CD4-positive, alpha-beta T cell treated with Interleukin-4 for 1 hour (primary cell): ENCODE measurements around the gene LMX1A.

Source experiments
- DNase-seq, 2 donors: peaks; one replicate each; pipeline ENCODE4 v3.0.0-alpha.2; 2020 to 2022

The LMX1A gene

DNA sequence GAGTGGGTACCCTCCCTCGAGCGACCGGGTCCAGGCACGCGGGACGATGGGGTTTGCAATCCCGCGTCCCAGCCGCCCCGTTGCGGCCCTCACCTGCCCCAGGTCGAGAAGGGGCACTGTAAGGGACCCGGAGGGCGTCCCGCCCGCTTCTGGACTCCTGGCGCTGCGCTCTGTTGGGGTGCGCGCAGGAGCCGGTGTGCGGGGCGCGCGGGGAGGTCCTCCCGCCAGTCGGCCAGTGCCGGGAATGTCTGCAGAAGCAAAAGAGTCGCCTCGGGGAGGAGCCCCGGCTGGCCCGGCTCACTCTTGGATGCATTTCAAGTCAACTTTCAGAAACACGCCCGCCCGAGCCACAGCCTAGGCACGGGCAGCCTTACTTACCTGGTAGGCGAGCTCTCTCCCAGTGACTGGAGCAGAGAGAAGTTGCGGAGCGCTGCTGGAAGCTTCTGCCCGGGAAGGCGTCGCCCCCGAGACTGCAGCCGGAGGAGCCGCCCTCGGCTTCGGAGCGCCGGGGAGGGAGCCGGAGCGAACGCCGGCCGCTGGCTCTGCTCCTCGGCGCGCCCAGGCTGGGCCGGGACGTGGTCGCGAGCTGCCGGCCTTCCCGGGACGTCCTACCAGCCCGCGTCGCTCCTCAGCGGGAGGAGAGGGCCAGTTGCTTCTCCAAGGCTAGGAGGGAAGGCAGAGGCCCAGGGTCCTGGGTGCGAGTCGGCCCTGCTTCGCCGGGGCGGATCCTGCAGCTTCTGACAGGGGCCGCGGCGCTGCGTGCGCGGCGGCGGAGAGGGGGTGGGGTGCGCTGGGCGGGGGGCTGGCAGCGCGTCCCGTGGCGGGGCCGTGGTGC lies at the start of gene LMX1A:
TSS of gene LMX1A (minus strand) at position 739 of the 835 bp plus-strand sequence. CDS start 1,156 bp downstream, outside the sequence.
- DNase-seq = no peak

- DNase-seq = peak in 1 of 2 donors; percentile 35
These were observed 47.4 kb upstream of the LMX1A start for GRCh38 chr1:165403835-165404482.

GRCh38 chr1:165402517-165403111 lies 46.1 kb upstream of the LMX1A start:
- no peak for DNase-seq

DNA sequence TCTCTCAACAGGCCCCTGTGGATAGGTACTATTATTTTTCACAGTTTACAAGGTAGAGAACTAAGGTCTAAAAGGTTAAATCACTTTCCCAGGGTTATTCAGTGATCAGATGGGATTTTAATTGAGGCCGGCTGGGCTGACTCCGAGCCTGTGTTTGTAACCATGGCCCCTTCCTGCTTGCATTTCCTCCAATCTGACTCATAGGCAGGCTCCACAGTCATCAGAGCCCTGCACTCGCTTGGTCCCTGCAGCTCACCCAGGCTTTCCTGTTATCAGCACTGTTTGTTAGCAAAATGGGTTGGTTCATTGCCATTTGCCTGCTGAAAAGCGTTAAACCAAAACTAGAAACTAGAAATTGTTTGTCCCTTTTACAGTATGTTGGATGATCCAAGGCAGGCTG lies 41.4 kb upstream of the LMX1A start:
- DNase-seq = no peak

- no peak for DNase-seq
These were observed 39.4 kb upstream of the LMX1A start for GRCh38 chr1:165395901-165396300.

- DNase-seq = no peak
These were observed 39.0 kb upstream of the LMX1A start for GRCh38 chr1:165395478-165395877.

- DNase-seq = peak; percentile 94 to 95
These were observed 36.4 kb upstream of the LMX1A start for GRCh38 chr1:165392634-165393571.

- no peak for DNase-seq
These were observed 33.1 kb upstream of the LMX1A start for GRCh38 chr1:165389609-165390008.

DNA sequence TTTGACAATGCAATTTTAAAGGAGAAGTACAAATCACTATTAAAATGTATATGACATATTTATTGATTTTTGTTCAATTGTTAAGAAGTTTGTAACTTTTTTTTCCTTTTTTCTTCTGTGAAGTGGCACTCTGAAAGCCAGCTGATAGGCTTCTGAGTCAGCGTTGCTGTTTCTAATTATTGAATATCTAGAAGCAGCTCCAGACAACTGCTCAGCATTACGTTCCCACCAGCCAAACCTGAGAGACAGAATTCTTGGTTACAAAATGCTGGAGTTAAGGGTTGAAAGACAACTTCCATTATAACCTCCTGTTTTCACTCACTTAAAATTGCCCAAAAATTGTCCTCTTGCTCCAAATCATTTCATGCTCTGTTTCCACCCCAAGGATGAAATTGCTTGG lies 31.4 kb upstream of the LMX1A start:
- no peak for DNase-seq

DNA sequence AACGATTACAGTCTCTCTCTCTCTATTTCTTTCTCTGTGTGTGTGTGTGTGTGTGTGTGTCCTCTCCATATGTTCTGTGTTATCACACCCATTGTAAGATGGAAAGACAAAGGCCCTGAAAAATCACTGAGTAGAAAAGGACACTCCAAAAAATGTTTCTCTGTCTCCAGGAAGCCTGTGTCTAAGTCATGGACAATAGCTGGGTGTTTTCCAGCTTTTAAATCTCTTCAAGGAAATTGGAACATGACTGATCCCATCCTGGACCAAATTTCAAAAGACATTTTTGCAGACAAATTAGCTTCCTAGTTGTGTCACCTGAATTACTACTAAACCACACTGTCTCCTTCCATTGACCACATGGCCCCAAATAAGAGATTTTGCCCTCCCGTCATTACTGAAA lies 31.0 kb upstream of the LMX1A start:
- no peak for DNase-seq

- DNase-seq = no peak
These were observed 27.3 kb upstream of the LMX1A start for GRCh38 chr1:165383599-165384405.

DNA sequence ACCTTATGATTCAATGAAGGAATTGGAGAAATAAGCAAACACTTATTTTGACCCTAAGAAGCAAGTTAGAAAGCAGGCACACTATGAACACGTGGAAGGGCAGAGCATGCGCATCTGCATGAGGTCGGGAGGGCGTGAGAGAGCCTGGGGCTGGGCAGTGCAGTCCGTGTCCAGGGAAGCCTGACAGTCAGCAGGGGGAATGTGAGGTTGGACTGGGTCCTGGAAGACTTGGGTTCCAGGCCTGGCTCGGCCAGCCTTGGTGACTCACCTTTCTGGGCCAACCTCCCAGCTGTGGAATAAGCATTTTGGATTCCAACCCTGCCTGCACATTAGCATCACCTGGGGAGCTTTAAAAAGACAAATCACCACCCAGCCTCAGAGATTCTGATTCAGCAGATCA lies 26.6 kb upstream of the LMX1A start:
- DNase-seq = no peak

DNA sequence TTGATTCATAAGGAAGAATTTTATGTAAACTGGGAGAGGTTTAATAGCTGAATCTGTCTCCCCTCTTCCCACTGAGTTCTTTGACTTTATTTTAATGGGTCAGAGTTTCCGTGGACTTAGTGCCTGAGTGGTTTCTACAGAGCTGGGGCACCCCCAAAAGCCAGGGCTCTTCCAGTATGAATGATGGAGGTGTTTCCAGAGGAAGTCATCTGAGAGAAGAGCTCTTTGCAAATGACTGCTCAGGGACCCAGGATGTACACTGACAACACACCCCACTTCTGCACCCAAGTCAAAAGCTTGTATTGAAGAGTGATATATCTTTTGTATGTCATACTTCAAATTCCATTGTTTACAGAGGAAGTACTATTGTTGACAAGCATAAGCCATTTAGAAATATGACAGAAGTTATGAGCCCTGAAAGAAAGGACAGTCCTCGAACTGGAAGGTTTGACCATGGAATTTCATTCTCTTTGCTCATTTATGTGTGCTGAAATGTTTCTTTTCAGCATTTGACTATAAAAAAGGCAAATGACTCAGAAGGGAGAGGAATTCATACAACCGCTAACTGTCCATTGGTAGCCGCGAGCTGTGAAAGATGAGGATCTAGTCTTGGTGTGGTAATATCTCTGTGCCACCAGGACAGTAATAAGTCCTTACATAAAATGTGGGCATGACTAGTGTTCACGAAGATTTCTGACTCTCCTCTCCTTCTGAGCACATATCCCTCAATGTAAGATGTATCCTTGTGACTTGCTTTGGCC lies 25.4 kb upstream of the LMX1A start:
- DNase-seq = no peak

DNA sequence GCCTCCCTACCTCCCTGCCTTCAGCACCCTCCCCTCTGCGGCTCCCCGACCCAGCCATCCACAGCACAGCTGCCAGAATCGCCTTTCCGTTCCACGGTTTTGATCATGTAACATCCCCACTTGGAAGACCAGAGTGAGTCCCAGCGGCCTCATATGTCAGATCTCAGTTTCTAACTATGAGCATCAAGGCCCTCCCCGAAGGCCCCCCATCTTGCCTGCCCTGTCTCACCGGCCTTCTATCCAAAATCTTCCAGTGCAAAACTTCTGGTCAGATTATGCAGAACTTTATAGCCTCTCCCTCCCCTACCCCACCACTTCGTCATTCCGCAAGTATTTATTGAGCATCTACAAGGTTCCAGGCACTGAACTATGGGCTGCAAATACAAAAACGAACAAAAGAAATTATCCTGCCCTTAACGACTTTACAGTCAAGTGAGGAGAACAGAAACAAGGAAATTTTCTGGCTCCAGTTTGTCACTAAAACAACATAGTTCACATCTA lies 20.3 kb upstream of the LMX1A start:
- DNase-seq = no peak

GRCh38 chr1:165376041-165376810 lies 19.7 kb upstream of the LMX1A start:
- no peak for DNase-seq

DNA sequence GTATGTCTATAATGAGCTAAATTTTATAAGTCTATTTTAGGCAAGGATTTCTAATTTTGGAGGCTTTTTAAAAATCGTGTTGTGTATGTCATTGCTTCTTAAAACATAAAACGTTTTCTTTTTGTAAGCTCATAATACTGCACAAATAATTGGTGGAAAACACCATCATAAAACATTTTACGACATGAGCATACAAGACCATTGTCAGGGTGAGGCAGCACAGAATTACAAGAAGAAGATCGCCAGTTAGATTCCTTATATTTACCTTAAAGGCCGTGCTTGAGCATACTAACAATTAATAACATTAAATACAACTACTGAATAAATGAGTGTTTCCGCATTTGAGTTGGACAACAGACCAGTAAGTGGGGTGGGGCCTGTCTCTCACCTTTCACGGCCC lies 19.1 kb upstream of the LMX1A start:
- no peak for DNase-seq

DNA sequence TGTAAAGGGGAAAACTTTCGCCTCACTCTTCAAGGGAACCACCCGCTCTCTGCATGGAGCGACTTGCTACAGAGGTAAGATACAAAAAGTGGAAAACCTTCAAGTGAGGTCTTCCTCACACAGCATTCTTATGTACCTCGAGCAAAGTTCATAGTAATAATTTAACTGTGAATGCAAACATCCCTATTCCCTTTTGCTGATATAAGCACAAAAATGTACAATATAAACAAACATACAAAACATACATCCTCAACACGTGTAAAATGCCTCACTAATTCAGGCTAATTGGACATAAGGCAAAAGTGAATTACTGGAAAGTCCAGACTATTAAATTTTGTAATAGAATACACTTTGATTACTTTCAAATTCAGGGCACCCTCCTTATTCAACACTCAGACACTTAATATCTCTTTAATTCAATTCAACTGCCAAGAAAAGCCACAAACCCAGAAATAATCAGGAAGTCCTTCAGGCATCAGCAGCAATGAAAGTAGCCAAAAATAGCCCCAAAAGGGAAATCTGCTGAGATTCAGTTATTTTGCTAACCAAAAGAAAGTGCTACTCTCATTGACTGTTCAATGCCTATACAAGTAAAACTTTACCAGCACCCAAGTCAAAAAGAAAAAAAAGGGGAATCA lies 15.2 kb upstream of the LMX1A start:
- no peak for DNase-seq

- peak; percentile 23 to 43 for DNase-seq
These were observed 12.8 kb upstream of the LMX1A start for GRCh38 chr1:165369255-165369848.

DNA sequence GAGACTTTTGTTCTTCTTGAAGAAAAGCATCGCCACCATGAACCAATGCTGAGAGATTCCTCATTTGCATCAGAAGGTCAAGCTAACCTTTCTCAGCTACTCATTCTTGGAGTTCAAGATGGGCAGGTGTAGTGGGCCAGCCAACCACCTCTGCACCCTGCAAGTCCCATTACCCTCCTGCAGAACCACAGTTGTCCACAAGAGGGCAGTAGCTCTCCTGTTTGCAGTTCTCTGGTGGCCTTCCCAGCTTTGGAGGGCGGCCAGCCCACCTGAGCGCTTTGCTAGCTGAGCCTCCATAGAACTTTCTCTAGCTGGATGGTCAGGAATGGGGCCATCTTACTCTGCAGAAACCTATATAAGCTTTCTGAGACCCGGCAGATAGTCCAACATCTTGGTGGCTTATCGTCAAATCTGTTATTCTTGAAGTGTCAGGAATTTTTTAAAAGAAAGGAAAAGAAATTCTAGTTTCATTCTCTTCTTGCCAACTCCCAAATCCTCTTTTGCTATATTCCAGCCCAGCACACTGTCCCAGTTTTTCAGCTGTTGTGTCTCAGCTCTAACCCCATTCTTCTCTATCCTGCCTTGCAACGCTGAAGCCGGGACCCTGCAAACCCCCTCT lies 11.0 kb upstream of the LMX1A start:
- peak; percentile 67 to 69 for DNase-seq
